CD4-positive, alpha-beta T cell treated with Interleukin-17A for 1 hour (primary cell): Measurements from ENCODE around the gene CDCP2.
A peak's percentile ranks its signal among the peaks of the same experiment; 100 is the strongest.

ENCODE experiments used
- DNase-seq: peaks from one replicate; pipeline ENCODE4 v3.0.0-alpha.2; 2020

CDCP2 gene

GRCh38 chr1:54152696-54153095 lies at the start of gene CDCP2:
Gene CDCP2 (minus strand): TSS chr1:54153000. CDS start chr1:54152922, 78 bp downstream.
- DNase-seq, result no peak

GRCh38 chr1:54200519-54200997 lies 47.8 kb upstream of the CDCP2 start:
- DNase-seq, result no peak

GRCh38 chr1:54199765-54200518 lies 47.1 kb upstream of the CDCP2 start, which contains the start of the genes CYB5RL and MRPL37:
Gene CYB5RL (minus strand): TSS chr1:54200030. CDS start chr1:54195616, 4,414 bp downstream.
Gene MRPL37 (plus strand): TSS chr1:54200167. CDS start chr1:54200244, 77 bp downstream.
- peak; percentile 95 for DNase-seq

- DNase-seq, result no peak
Measured at GRCh38 chr1:54199151-54199764, 46.5 kb upstream of the CDCP2 start.

GRCh38 chr1:54193453-54193852 lies 40.7 kb upstream of the CDCP2 start:
- DNase-seq, result no peak

GRCh38 chr1:54191525-54191924 lies 38.7 kb upstream of the CDCP2 start:
- no peak for DNase-seq

- DNase-seq, result no peak
Measured at GRCh38 chr1:54190526-54190925, 37.7 kb upstream of the CDCP2 start.

GRCh38 chr1:54188291-54188690 lies 35.5 kb upstream of the CDCP2 start:
- DNase-seq, result no peak

GRCh38 chr1:54186056-54186455 lies 33.3 kb upstream of the CDCP2 start:
- DNase-seq, result no peak

- no peak for DNase-seq
Measured at GRCh38 chr1:54180701-54181360, 28.0 kb upstream of the CDCP2 start.

- DNase-seq, result no peak
Measured at GRCh38 chr1:54178296-54179070, 25.7 kb upstream of the CDCP2 start.

GRCh38 chr1:54177726-54178125 lies 24.9 kb upstream of the CDCP2 start:
- no peak for DNase-seq

- DNase-seq, result no peak
Measured at GRCh38 chr1:54176621-54177327, 24.0 kb upstream of the CDCP2 start.

GRCh38 chr1:54174106-54174505 lies 21.3 kb upstream of the CDCP2 start:
- DNase-seq, result no peak

- no peak for DNase-seq
Measured at GRCh38 chr1:54173681-54174080, 20.9 kb upstream of the CDCP2 start.

- DNase-seq, result no peak
Measured at GRCh38 chr1:54172614-54173599, 20.1 kb upstream of the CDCP2 start.

GRCh38 chr1:54171606-54172005 lies 18.8 kb upstream of the CDCP2 start:
- no peak for DNase-seq

- DNase-seq, result no peak
Measured at GRCh38 chr1:54171016-54171415, 18.2 kb upstream of the CDCP2 start.

GRCh38 chr1:54169068-54169467 lies 16.3 kb upstream of the CDCP2 start:
- DNase-seq, result no peak

GRCh38 chr1:54168206-54168965 lies 15.6 kb upstream of the CDCP2 start:
- no peak for DNase-seq
